ENCODE measurements around the gene LEFTY1.

DNA sequence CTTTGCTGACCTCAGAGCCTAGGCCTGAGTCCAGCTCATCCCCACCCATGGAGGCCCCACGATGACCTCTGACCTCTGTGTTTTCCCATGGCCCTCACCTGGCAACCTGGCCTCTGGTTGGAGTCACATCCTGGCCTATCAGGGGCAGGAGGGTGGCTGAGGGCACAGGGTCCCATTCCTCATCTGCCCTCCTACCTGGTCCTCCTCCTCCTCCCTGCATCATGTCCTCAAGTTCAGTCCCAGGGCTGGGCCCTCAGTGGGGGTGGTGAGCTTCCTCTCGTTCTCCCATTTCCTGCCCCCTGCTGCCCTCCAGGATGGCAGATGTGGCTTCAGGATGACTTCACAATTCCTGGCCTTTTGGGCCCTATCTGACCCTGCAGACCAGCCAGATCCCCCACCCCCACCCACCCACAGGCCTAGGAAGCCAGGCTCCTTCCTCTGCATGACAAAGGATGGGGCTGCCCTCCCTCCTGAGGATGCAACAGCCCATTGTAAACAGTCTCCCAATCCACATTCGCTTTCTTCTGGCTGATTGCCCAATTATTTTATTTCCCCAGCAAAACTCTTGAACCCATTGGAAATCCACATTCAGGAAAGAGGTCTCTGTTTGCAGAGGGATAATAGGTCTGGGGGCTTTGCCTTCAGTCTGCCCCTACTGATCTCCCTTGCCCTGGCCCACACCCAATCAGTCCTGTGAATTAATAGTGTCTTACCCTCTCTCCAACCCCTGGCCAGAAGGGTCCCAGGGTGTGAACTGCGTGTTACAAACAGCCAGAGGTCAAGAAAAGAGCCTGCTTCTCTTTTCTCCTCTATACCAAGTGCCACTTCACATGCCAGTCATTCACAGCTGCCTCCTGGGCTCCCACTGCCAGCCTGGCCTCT lies 10.3 kb upstream of the LEFTY1 start:
- TF ChIP-seq RFX5 (IDR thresholded peaks at IDR 0.05; ENCODE audit: low read depth, low read length) (no peak), POLR2A (IDR thresholded peaks at IDR 0.05; ENCODE audit: low read depth, low read length) (no peak), CEBPB (IDR thresholded peaks at IDR 0.05; ENCODE audit: low read depth, low read length) (no peak), CHD1 (IDR thresholded peaks at IDR 0.05; ENCODE audit: low read depth, low read length) (no peak), SMC3 (IDR thresholded peaks at IDR 0.05; ENCODE audit: low read depth, low read length) (no peak), MAFK (IDR thresholded peaks at IDR 0.05; ENCODE audit: low read depth, low read length) (no peak), RAD21 (IDR thresholded peaks at IDR 0.05; ENCODE audit: low read length) (no peak), RCOR1 (IDR thresholded peaks at IDR 0.05; ENCODE audit: insufficient replicate concordance, low read length) (no peak), NFE2L2 (IDR thresholded peaks at IDR 0.05; ENCODE audit: low read depth, low read length) (no peak)
- TF ChIP-seq, protein P1, sequence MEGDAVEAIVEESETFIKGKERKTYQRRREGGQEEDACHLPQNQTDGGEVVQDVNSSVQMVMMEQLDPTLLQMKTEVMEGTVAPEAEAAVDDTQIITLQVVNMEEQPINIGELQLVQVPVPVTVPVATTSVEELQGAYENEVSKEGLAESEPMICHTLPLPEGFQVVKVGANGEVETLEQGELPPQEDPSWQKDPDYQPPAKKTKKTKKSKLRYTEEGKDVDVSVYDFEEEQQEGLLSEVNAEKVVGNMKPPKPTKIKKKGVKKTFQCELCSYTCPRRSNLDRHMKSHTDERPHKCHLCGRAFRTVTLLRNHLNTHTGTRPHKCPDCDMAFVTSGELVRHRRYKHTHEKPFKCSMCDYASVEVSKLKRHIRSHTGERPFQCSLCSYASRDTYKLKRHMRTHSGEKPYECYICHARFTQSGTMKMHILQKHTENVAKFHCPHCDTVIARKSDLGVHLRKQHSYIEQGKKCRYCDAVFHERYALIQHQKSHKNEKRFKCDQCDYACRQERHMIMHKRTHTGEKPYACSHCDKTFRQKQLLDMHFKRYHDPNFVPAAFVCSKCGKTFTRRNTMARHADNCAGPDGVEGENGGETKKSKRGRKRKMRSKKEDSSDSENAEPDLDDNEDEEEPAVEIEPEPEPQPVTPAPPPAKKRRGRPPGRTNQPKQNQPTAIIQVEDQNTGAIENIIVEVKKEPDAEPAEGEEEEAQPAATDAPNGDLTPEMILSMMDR (conservative IDR thresholded peaks at IDR 0.05; ENCODE audit: low read depth, low read length), result no peak
- TF ChIP-seq, protein P2, sequence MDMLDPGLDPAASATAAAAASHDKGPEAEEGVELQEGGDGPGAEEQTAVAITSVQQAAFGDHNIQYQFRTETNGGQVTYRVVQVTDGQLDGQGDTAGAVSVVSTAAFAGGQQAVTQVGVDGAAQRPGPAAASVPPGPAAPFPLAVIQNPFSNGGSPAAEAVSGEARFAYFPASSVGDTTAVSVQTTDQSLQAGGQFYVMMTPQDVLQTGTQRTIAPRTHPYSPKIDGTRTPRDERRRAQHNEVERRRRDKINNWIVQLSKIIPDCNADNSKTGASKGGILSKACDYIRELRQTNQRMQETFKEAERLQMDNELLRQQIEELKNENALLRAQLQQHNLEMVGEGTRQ (IDR thresholded peaks at IDR 0.05; ENCODE audit: low read depth, low read length), result no peak
